Vagina (tissue), 2 donors: ENCODE measurements around the gene LDB2. TPM values are rescaled to one million over a fixed set of nuclear protein-coding genes. Genes with fewer than 3 reads are reported as not detected.

Source experiments
- DNase-seq, 2 donors: peaks; one replicate each; pipeline ENCODE4 v3.0.0-alpha.2; 2017; ENCODE audit errors: extremely low spot score in 2 of 2
- H3K27ac ChIP-seq: fragments of 200-600 bp; sonication (generic); one replicate; pipeline ENCODE4 v1.5.1; 2019
- H3K27me3 ChIP-seq: fragments of 200-600 bp; sonication (generic); one replicate; pipeline ENCODE4 v1.5.1; 2019
- H3K36me3 ChIP-seq, 2 donors: fragments of 200-600 bp; sonication (generic); one replicate each; pipeline ENCODE4 v1.5.1; 2017 to 2019
- H3K4me1 ChIP-seq: fragments of 200-600 bp; sonication (generic); one replicate; pipeline ENCODE4 v1.5.1; 2019
- H3K4me3 ChIP-seq, 2 donors: fragments of 200-600 bp; sonication (generic); 1 replicate in 1 of 2; 2 replicates in 1 of 2; pipeline ENCODE4 v1.5.1; 2016 to 2019
- H3K9me3 ChIP-seq: fragments of 200-600 bp; sonication (generic); one replicate; pipeline ENCODE4 v1.5.1; 2019
- POLR2A ChIP-seq, 2 donors: fragments of 450-650 bp; IDR thresholded peaks; one replicate each; pipeline ENCODE4 v1.6.1; 2017; ENCODE audit warnings: antibody characterized with exemption in 2 of 2, mild to moderate bottlenecking in 2 of 2, moderate library complexity in 2 of 2
- POLR2AphosphoS5 ChIP-seq, 2 donors: sonication (generic); formaldehyde crosslinking; IDR thresholded peaks; one replicate each; pipeline ENCODE4 v1.9.0; 2017; ENCODE audit warnings: antibody characterized with exemption in 2 of 2, mild to moderate bottlenecking in 2 of 2, low read depth in 1 of 2; ENCODE audit not compliant: insufficient read depth in 1 of 2
- intact Hi-C: fragments of 100-400 bp; cut with DNase I; formaldehyde crosslinking; loops from one replicate; pipeline ENCODE4 v1.15.1; 2023
- total RNA-seq: library from RNA; depleted of rRNA; stranded (reverse); fragments of >200 nt; gene quantifications from one replicate; pipeline ENCODE4 v1.2.3, GENCODE V29; 2016
- TF ChIP-seq, protein P1 (sequence below), 3 experiments: fragments of 450-650 bp in 2 of 3; fragments of 200-600 bp in 1 of 3; sonication (generic) in 1 of 3; IDR thresholded peaks; one replicate each; pipeline ENCODE4 v1.5.1; 2017 to 2019; ENCODE audit warnings: antibody characterized with exemption in 3 of 3, mild to moderate bottlenecking in 2 of 3, moderate library complexity in 2 of 3

Gene LDB2
- total RNA-seq, 1 donor from 2014 or later, result 70.0 TPM

DNA sequence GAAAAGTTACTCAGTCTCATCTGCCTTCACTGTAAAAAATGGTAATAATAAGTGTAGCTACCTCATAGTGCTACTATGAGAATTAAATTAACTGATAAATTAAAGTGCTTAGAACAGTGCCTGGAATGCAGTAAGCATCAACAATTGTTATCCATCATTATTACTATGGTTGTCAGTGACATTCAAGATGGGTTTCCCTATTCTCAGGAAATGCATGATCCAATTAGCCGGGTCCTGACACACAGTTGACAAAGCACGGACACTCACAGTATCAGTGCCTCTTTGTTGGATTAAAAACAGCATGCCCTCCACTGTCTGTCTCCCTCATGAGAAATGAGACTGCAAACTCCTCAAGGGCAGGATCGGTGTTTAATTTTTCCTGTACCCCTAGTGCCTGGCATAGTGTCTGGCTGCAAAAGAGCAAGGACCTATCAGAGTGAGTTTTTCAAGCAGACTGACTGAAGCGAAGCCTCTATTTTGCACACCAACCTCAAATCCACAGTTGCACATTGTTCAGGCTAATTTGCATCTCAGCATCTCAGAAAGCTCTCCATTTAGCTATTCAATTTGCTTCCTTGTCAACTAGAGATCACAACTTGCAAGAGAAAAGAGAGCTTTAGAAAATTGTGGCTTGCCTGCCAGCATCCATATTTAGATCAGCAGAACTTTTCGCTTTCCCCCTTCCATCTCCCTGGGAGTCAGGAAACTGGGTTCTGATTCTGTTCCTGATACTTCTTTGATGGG, 122.9 kb downstream of the LDB2 start:
- no peak overlapping the region for H3K27ac ChIP-seq
- intact Hi-C loops, result no loop called here
- H3K4me1 ChIP-seq, result no peaks in the 10 kb centered on the region
- DNase-seq, result no peak
- TF ChIP-seq, protein P1, sequence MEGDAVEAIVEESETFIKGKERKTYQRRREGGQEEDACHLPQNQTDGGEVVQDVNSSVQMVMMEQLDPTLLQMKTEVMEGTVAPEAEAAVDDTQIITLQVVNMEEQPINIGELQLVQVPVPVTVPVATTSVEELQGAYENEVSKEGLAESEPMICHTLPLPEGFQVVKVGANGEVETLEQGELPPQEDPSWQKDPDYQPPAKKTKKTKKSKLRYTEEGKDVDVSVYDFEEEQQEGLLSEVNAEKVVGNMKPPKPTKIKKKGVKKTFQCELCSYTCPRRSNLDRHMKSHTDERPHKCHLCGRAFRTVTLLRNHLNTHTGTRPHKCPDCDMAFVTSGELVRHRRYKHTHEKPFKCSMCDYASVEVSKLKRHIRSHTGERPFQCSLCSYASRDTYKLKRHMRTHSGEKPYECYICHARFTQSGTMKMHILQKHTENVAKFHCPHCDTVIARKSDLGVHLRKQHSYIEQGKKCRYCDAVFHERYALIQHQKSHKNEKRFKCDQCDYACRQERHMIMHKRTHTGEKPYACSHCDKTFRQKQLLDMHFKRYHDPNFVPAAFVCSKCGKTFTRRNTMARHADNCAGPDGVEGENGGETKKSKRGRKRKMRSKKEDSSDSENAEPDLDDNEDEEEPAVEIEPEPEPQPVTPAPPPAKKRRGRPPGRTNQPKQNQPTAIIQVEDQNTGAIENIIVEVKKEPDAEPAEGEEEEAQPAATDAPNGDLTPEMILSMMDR (IDR thresholded peaks at IDR 0.05), result no peak
- TF ChIP-seq POLR2A (IDR thresholded peaks at IDR 0.05) (no peak), POLR2AphosphoS5 (IDR thresholded peaks at IDR 0.05; ENCODE audit: insufficient read depth in 1 of 2, low read depth in 1 of 2) (no peak)
- H3K36me3 ChIP-seq, result no peaks in the 10 kb centered on the region
- no peaks in the 10 kb centered on the region for H3K9me3 ChIP-seq
- H3K27me3 ChIP-seq, result no peaks in the 10 kb centered on the region
- no peak overlapping the region for H3K4me3 ChIP-seq

- H3K4me1 ChIP-seq, result no peaks in the 10 kb centered on the region
- no peaks in the 10 kb centered on the region for H3K27me3 ChIP-seq
- intact Hi-C loops, result no loop called here
- no peak for DNase-seq
- H3K4me3 ChIP-seq, result no peak overlapping the region
- H3K9me3 ChIP-seq, result no peaks in the 10 kb centered on the region
- H3K36me3 ChIP-seq, result no peaks in the 10 kb centered on the region
- TF ChIP-seq POLR2A (IDR thresholded peaks at IDR 0.05) (no peak), POLR2AphosphoS5 (IDR thresholded peaks at IDR 0.05; ENCODE audit: insufficient read depth in 1 of 2, low read depth in 1 of 2) (no peak)
- TF ChIP-seq, protein P1 (IDR thresholded peaks at IDR 0.05), result no peak
- no peak overlapping the region for H3K27ac ChIP-seq
These were observed 126.0 kb downstream of the LDB2 start for GRCh38 chr4:16772366-16772850.

DNA sequence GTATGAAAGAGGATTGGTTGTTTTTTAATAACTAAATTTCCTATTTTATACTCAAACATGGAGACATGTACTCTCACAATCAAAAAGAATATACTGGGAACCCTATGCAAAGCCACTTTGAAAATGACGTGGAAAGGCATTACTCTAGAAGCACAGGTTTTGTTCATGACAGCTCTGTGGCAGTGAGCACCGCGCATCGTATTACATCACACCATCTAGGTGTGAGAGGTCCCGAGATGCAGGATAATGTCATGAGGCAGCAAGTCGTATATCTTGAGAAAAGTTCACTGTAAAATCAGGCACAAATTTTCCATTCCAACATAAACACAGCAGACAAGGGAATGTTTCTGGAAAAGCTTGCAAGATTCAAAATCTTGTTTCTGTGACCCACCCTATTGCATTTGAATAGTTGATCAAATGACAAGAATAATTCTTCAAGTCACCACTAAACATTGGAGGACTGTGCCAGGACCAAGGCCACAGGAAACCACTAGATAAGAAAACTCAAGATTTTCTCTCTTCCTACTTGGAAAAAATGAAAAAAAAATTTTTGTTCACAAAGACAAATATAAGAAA, 127.6 kb downstream of the LDB2 start:
- Histone ChIP-seq H3K9me3 (no peaks in the 10 kb centered on the region), H3K27ac (no peak overlapping the region), H3K36me3 (no peaks in the 10 kb centered on the region), H3K4me1 (no peaks in the 10 kb centered on the region), H3K4me3 (no peak overlapping the region), H3K27me3 (no peaks in the 10 kb centered on the region)
- TF ChIP-seq, protein P1 (IDR thresholded peaks at IDR 0.05), result no peak
- TF ChIP-seq POLR2AphosphoS5 (IDR thresholded peaks at IDR 0.05; ENCODE audit: insufficient read depth in 1 of 2, low read depth in 1 of 2) (no peak), POLR2A (IDR thresholded peaks at IDR 0.05) (no peak)
- DNase-seq, result no peak
- intact Hi-C loops, result no loop called here

DNA sequence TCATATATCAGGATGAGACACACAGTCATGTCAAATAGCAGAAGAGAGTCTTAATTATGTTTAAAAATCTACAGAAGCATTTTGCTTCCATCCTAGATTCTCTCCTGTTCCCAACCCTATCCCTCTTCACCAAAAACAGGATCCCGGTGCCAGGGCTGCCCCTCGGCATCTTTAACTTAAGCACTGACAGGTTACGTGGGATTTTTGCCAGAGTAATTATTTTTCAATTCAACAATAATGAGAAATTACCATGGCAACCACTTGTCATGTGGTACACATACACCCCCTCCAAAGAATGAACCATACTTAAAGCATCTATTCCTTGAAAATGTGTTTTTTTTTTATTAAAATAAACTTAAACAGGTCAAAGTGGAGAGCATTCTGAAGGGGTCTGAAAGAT, 130.6 kb downstream of the LDB2 start:
- no peak for DNase-seq
- Histone ChIP-seq H3K9me3 (no peaks in the 10 kb centered on the region), H3K4me3 (no peak overlapping the region), H3K27ac (no peak overlapping the region), H3K36me3 (no peaks in the 10 kb centered on the region), H3K27me3 (no peaks in the 10 kb centered on the region), H3K4me1 (no peaks in the 10 kb centered on the region)
- TF ChIP-seq POLR2AphosphoS5 (IDR thresholded peaks at IDR 0.05; ENCODE audit: insufficient read depth in 1 of 2, low read depth in 1 of 2), result no peak
- TF ChIP-seq, protein P1 (IDR thresholded peaks at IDR 0.05), result no peak
- TF ChIP-seq POLR2A (IDR thresholded peaks at IDR 0.05), result no peak
- intact Hi-C loops, result no loop called here

DNA sequence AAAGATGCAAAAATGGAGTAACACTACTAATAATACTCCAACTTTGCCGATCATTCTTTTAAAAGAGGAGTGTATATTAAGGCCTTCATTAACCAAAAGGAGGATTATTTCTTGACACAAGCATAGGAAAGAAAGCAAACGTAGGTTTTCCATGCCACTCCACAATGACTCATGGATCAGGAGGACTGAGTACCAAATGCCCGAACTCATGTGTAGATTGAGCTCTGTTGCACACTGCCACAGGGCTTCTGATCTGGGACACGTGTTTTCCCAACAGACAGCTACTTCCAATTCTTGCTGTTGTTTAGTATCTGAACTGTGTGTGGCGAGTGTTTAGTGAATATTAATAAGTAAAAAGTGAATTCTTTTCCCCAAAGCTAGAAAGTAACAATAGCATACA, 131.2 kb downstream of the LDB2 start:
- Histone ChIP-seq H3K27ac (no peak overlapping the region), H3K36me3 (no peaks in the 10 kb centered on the region), H3K27me3 (no peaks in the 10 kb centered on the region), H3K4me1 (no peaks in the 10 kb centered on the region), H3K9me3 (no peaks in the 10 kb centered on the region), H3K4me3 (no peak overlapping the region)
- TF ChIP-seq POLR2A (IDR thresholded peaks at IDR 0.05) (no peak), POLR2AphosphoS5 (IDR thresholded peaks at IDR 0.05; ENCODE audit: insufficient read depth in 1 of 2, low read depth in 1 of 2) (no peak)
- TF ChIP-seq, protein P1 (IDR thresholded peaks at IDR 0.05), result no peak
- intact Hi-C loops, result no loop called here
- DNase-seq, result no peak
